CD4-positive, CD25-positive, alpha-beta regulatory T cell (primary cell): ENCODE measurements around the gene ADH1C. TPM values are rescaled to one million over a fixed set of nuclear protein-coding genes. Genes with fewer than 3 reads are reported as not detected.
"Not testable (repeated sequence)": the region's sequence is repeated elsewhere in the genome, so short reads cannot be mapped to it uniquely, and the experiment has no call there.

Experiments used
- ATAC-seq, 2 donors: fragments of 150-1000 bp; cut with Tn5 transposase; one replicate each; pipeline ENCODE4 v1.10.0; 2021; ENCODE audit warnings: low read depth in 2 of 2, moderate number of reproducible peaks in 2 of 2, moderate library complexity in 1 of 2
- DNase-seq, 3 donors: peaks; one replicate each; pipeline versions ENCODE4 v3.0.0 to v3.0.0-alpha.2; 2012 to 2022; ENCODE audit warnings: mixed read lengths in 1 of 3
- H3K27ac ChIP-seq: one replicate; pipeline ENCODE4 v1.7.0; 2013; ENCODE audit warnings: mild to moderate bottlenecking, low read length; ENCODE audit not compliant: insufficient read depth, poor library complexity, severe bottlenecking
- H3K27me3 ChIP-seq: one replicate; pipeline ENCODE4 v1.7.0; 2013; ENCODE audit warnings: low read length; ENCODE audit not compliant: control insufficient read depth, insufficient read depth
- H3K36me3 ChIP-seq: one replicate; pipeline ENCODE4 v1.7.0; 2013; ENCODE audit warnings: mild to moderate bottlenecking, low read length, moderate library complexity; ENCODE audit not compliant: control insufficient read depth, insufficient read depth
- H3K4me1 ChIP-seq: 2 replicates; pipeline ENCODE4 v1.7.0; 2013; ENCODE audit warnings: mild to moderate bottlenecking, low read length; ENCODE audit not compliant: insufficient read depth, control insufficient read depth, poor library complexity, severe bottlenecking
- H3K4me3 ChIP-seq: one replicate; pipeline ENCODE4 v1.7.0; 2013; ENCODE audit warnings: low read depth, mild to moderate bottlenecking, low read length, moderate library complexity
- H3K9me3 ChIP-seq, 2 experiments: 1 replicate in 1 of 2; 2 replicates in 1 of 2; pipeline ENCODE4 v1.7.0; 2013; ENCODE audit warnings: low read length in 2 of 2, mild to moderate bottlenecking in 1 of 2, moderate library complexity in 1 of 2; ENCODE audit not compliant: control insufficient read depth in 2 of 2
- H3K27ac Mint-ChIP-seq, 3 donors: one replicate each; pipeline ENCODE4 v1.8.0; 2020 to 2022; ENCODE audit warnings: mild to moderate bottlenecking in 3 of 3, mixed read lengths in 3 of 3, moderate library complexity in 2 of 3
- H3K27me3 Mint-ChIP-seq: one replicate; pipeline ENCODE4 v1.8.0; 2022; ENCODE audit warnings: mild to moderate bottlenecking, mixed read lengths
- H3K36me3 Mint-ChIP-seq: one replicate; pipeline ENCODE4 v1.8.0; 2020; ENCODE audit warnings: mixed read lengths
- H3K4me1 Mint-ChIP-seq, 4 donors: one replicate each; pipeline ENCODE4 v1.8.0; 2020 to 2022; ENCODE audit warnings: mixed read lengths in 4 of 4, mild to moderate bottlenecking in 1 of 4
- H3K4me3 Mint-ChIP-seq, 4 donors: one replicate each; pipeline ENCODE4 v1.8.0; 2020 to 2022; ENCODE audit warnings: mild to moderate bottlenecking in 4 of 4, mixed read lengths in 4 of 4, moderate library complexity in 3 of 4
- H3K9me3 Mint-ChIP-seq, 7 donors: one replicate each; pipeline ENCODE4 v1.8.0; 2020 to 2022; ENCODE audit warnings: mixed read lengths in 7 of 7, mild to moderate bottlenecking in 3 of 7, moderate library complexity in 2 of 7
- polyA plus RNA-seq, 4 donors: library from polyadenylated mRNA; unstranded; fragments of 300-500 nt; fragmentation: Illumina TruSeq; gene quantifications; one replicate each; pipeline ENCODE4 v1.2.3, GENCODE V29; 2021
- total RNA-seq: library from RNA; stranded (reverse); gene quantifications from one replicate; pipeline ENCODE4 v1.2.3, GENCODE V29; 2022

The ADH1C gene
- total and polyA plus RNA-seq, 5 donors from 2014 or later = not detected

- ATAC-seq (no peak), DNase-seq (no peak)
- Mint-ChIP-seq H3K27ac (no peak overlapping the region), H3K4me1 (no peaks in the 10 kb centered on the region), H3K27me3 (peaks cover 43% of the 10 kb centered on the region), H3K9me3 (peaks cover 0 to 4% (median 0%) of the 10 kb centered on the region in 7 donors), H3K36me3 (no peaks in the 10 kb centered on the region), H3K4me3 (no peak overlapping the region)
- H3K4me3 ChIP-seq = no peak overlapping the region
- no peaks in the 10 kb centered on the region for H3K4me1 ChIP-seq
- no peak overlapping the region for H3K27ac ChIP-seq
- no peaks in the 10 kb centered on the region for H3K9me3 ChIP-seq
- no peaks in the 10 kb centered on the region for H3K36me3 ChIP-seq
- H3K27me3 ChIP-seq = peaks cover 11% of the 10 kb centered on the region
Measured at GRCh38 chr4:99383833-99384392, 31.4 kb upstream of the ADH1C start.

GRCh38 chr4:99383399-99383798 is 30.9 kb upstream of the ADH1C start:
- Mint-ChIP-seq H3K27ac (no peak overlapping the region), H3K4me1 (no peaks in the 10 kb centered on the region), H3K4me3 (no peak overlapping the region), H3K27me3 (peaks cover 38% of the 10 kb centered on the region), H3K9me3 (peaks cover 0 to 4% (median 0%) of the 10 kb centered on the region in 7 donors), H3K36me3 (no peaks in the 10 kb centered on the region)
- Histone ChIP-seq H3K36me3 (no peaks in the 10 kb centered on the region), H3K9me3 (no peaks in the 10 kb centered on the region), H3K4me3 (no peak overlapping the region), H3K27me3 (peaks cover 11% of the 10 kb centered on the region), H3K27ac (no peak overlapping the region), H3K4me1 (no peaks in the 10 kb centered on the region)
- DNase-seq (no peak), ATAC-seq (no peak)

GRCh38 chr4:99382745-99383360 is 30.3 kb upstream of the ADH1C start:
- no peaks in the 10 kb centered on the region for H3K36me3 Mint-ChIP-seq
- no peaks in the 10 kb centered on the region for H3K9me3 ChIP-seq
- no peak for DNase-seq
- H3K36me3 ChIP-seq = no peaks in the 10 kb centered on the region
- no peak for ATAC-seq
- no peak overlapping the region for H3K27ac Mint-ChIP-seq
- H3K9me3 Mint-ChIP-seq = peaks cover 0 to 4% (median 0%) of the 10 kb centered on the region in 7 donors
- no peaks in the 10 kb centered on the region for H3K4me1 ChIP-seq
- no peak overlapping the region for H3K4me3 ChIP-seq
- H3K4me3 Mint-ChIP-seq = no peak overlapping the region
- H3K27me3 ChIP-seq = peaks cover 11% of the 10 kb centered on the region
- H3K4me1 Mint-ChIP-seq = no peaks in the 10 kb centered on the region
- H3K27me3 Mint-ChIP-seq = peaks cover 33% of the 10 kb centered on the region
- H3K27ac ChIP-seq = no peak overlapping the region

GRCh38 chr4:99381588-99382175 is 29.1 kb upstream of the ADH1C start:
- no peak overlapping the region for H3K4me3 Mint-ChIP-seq
- H3K36me3 ChIP-seq = no peaks in the 10 kb centered on the region
- H3K36me3 Mint-ChIP-seq = no peaks in the 10 kb centered on the region
- DNase-seq (no peak), ATAC-seq (no peak)
- no peaks in the 10 kb centered on the region for H3K9me3 ChIP-seq
- no peaks in the 10 kb centered on the region for H3K4me1 Mint-ChIP-seq
- peaks cover 0 to 8% (median 2%) of the 10 kb centered on the region in 7 donors for H3K9me3 Mint-ChIP-seq
- H3K27me3 Mint-ChIP-seq = peaks cover 30% of the 10 kb centered on the region
- no peak overlapping the region for H3K27ac ChIP-seq
- peaks cover 8% of the 10 kb centered on the region for H3K27me3 ChIP-seq
- no peak overlapping the region for H3K27ac Mint-ChIP-seq
- no peaks in the 10 kb centered on the region for H3K4me1 ChIP-seq
- H3K4me3 ChIP-seq = no peak overlapping the region

GRCh38 chr4:99379571-99379970 is 27.0 kb upstream of the ADH1C start:
- H3K27me3 Mint-ChIP-seq = peaks cover 25% of the 10 kb centered on the region
- Histone ChIP-seq H3K4me3 (no peak overlapping the region), H3K27me3 (peaks cover 5% of the 10 kb centered on the region), H3K4me1 (no peaks in the 10 kb centered on the region), H3K9me3 (peaks cover 0 to 4% of the 10 kb centered on the region in 2 experiments), H3K36me3 (no peaks in the 10 kb centered on the region), H3K27ac (no peak overlapping the region)
- H3K9me3 Mint-ChIP-seq = peaks cover 2 to 15% (median 4%) of the 10 kb centered on the region in 7 donors
- H3K27ac Mint-ChIP-seq = no peak overlapping the region
- no peak for DNase-seq
- no peaks in the 10 kb centered on the region for H3K4me1 Mint-ChIP-seq
- no peak overlapping the region for H3K4me3 Mint-ChIP-seq
- no peaks in the 10 kb centered on the region for H3K36me3 Mint-ChIP-seq
- no peak for ATAC-seq

GRCh38 chr4:99378876-99379275 is 26.3 kb upstream of the ADH1C start:
- Histone ChIP-seq H3K4me1 (no peaks in the 10 kb centered on the region), H3K4me3 (no peak overlapping the region), H3K27ac (no peak overlapping the region), H3K9me3 (peaks cover 0 to 4% of the 10 kb centered on the region in 2 experiments), H3K27me3 (peaks cover 5% of the 10 kb centered on the region), H3K36me3 (no peaks in the 10 kb centered on the region)
- Mint-ChIP-seq H3K27me3 (peaks cover 28% of the 10 kb centered on the region), H3K4me1 (no peaks in the 10 kb centered on the region), H3K27ac (no peak overlapping the region), H3K36me3 (no peaks in the 10 kb centered on the region), H3K9me3 (peaks cover 2 to 17% (median 5%) of the 10 kb centered on the region in 7 donors), H3K4me3 (no peak overlapping the region)
- DNase-seq (no peak), ATAC-seq (no peak)

GRCh38 chr4:99377341-99377740 is 24.8 kb upstream of the ADH1C start:
- H3K27ac Mint-ChIP-seq, H3K4me3 Mint-ChIP-seq, H3K4me3 ChIP-seq, H3K36me3 Mint-ChIP-seq, H3K36me3 ChIP-seq, H3K4me1 ChIP-seq, H3K4me1 Mint-ChIP-seq, ATAC-seq, H3K27me3 ChIP-seq, H3K27ac ChIP-seq, H3K9me3 ChIP-seq: not testable (repeated sequence)
- DNase-seq = peak in 1 of 3 donors; percentile 3
- Mint-ChIP-seq H3K27me3 (peaks cover 18% of the 10 kb centered on the region), H3K9me3 (peaks cover 2 to 17% (median 9%) of the 10 kb centered on the region in 7 donors)

- not testable (repeated sequence) for H3K27me3 ChIP-seq, H3K4me1 ChIP-seq, H3K36me3 ChIP-seq, H3K27ac ChIP-seq, DNase-seq, H3K4me1 Mint-ChIP-seq, H3K27ac Mint-ChIP-seq, H3K36me3 Mint-ChIP-seq, ATAC-seq, H3K4me3 ChIP-seq, H3K4me3 Mint-ChIP-seq, H3K9me3 ChIP-seq, H3K27me3 Mint-ChIP-seq
- H3K9me3 Mint-ChIP-seq = peaks cover 2 to 21% (median 8%) of the 10 kb centered on the region in 7 donors
Measured at GRCh38 chr4:99372464-99372863, 19.9 kb upstream of the ADH1C start.
